A673 (cell line): ENCODE measurements around the gene LRRK1. TPM values are rescaled to one million over a fixed set of nuclear protein-coding genes. Genes with fewer than 3 reads are reported as not detected.

Experiments used
- BruUV-seq: library from RNA; stranded (reverse); fragments of 400-500 nt; replicated peaks from 2 replicates; lab custom pipeline; 2021; lab: Mats Ljungman, UMichigan
- CTCF ChIA-PET: fragments of 300-600 bp; sonication (Branson Sonifier 250); formaldehyde crosslinking; loops from one replicate; lab custom pipeline; 2022; ENCODE audit warnings: antibody characterized with exemption; lab: Charles Lee
- POLR2A ChIA-PET: fragments of 300-600 bp; sonication (Branson Sonifier 250); formaldehyde crosslinking; loops from one replicate; lab custom pipeline; 2022; ENCODE audit warnings: antibody characterized with exemption; ENCODE audit not compliant: low non-redundant PET; lab: Charles Lee
- DNase-seq: peaks from one replicate; pipeline ENCODE4 v3.0.0-alpha.2; 2015; ENCODE audit warnings: low spot score
- H3K27ac ChIP-seq: fragments of 200-600 bp; sonication (generic); 2 replicates; pipeline ENCODE4 v1.5.1; 2016; ENCODE audit warnings: mixed run types, low read depth, mild to moderate bottlenecking, mixed read lengths, antibody characterized with exemption, low read length; ENCODE audit not compliant: poor library complexity, severe bottlenecking
- H3K27me3 ChIP-seq: fragments of 200-600 bp; sonication (generic); replicated peaks from 2 replicates; pipeline ENCODE4 v1.6.1; 2017; ENCODE audit warnings: mixed run types, low read depth, mild to moderate bottlenecking, mixed read lengths, antibody characterized with exemption, low read length; ENCODE audit not compliant: insufficient read depth, poor library complexity
- H3K36me3 ChIP-seq: fragments of 200-600 bp; sonication (generic); 2 replicates; pipeline ENCODE4 v1.6.1; 2016; ENCODE audit warnings: mixed run types, mild to moderate bottlenecking, mixed read lengths, antibody characterized with exemption, low read length; ENCODE audit not compliant: insufficient read depth, poor library complexity, severe bottlenecking
- H3K4me1 ChIP-seq: fragments of 200-600 bp; sonication (generic); 2 replicates; pipeline ENCODE4 v1.6.1; 2017; ENCODE audit warnings: mixed run types, mild to moderate bottlenecking, mixed read lengths, antibody characterized with exemption, low read length; ENCODE audit not compliant: insufficient read depth, poor library complexity, severe bottlenecking
- H3K4me3 ChIP-seq: fragments of 200-600 bp; sonication (generic); 2 replicates; pipeline ENCODE4 v1.5.1; 2016; ENCODE audit warnings: low read depth, mixed run types, mild to moderate bottlenecking, mixed read lengths, low read length; ENCODE audit not compliant: poor library complexity, severe bottlenecking
- H3K9me3 ChIP-seq: fragments of 200-600 bp; sonication (generic); 2 replicates; pipeline ENCODE4 v1.6.1; 2016; ENCODE audit warnings: mixed run types, low read depth, mild to moderate bottlenecking, mixed read lengths, antibody characterized with exemption, low read length; ENCODE audit not compliant: poor library complexity, severe bottlenecking
- EZH2 ChIP-seq: fragments of 200-600 bp; sonication (generic); IDR thresholded peaks from 2 replicates; pipeline ENCODE4 v1.6.1; 2017; ENCODE audit warnings: borderline replicate concordance, low read depth, mild to moderate bottlenecking, mixed read lengths, antibody characterized with exemption, low read length; ENCODE audit not compliant: poor library complexity, severe bottlenecking
- intact Hi-C: fragments of 100-400 bp; cut with micrococcal nuclease; formaldehyde crosslinking; loops from one replicate; pipeline ENCODE4 v1.10.0; 2022; ENCODE audit not compliant: unreplicated experiment
- total RNA-seq: library from RNA; stranded (reverse); gene quantifications from 2 replicates; pipeline ENCODE4 v1.2.3, GENCODE V29; 2021
- TF ChIP-seq, protein P1 (sequence below): fragments of 300-800, 200-600 bp; sonication (generic); conservative IDR thresholded peaks from 2 replicates; pipeline ENCODE4 v1.5.1; 2017; ENCODE audit warnings: low read depth, mild to moderate bottlenecking, antibody characterized with exemption, low read length, moderate library complexity, mixed read lengths

Gene LRRK1
- total RNA-seq, 1 experiment from 2014 or later: 7.7 TPM

DNA sequence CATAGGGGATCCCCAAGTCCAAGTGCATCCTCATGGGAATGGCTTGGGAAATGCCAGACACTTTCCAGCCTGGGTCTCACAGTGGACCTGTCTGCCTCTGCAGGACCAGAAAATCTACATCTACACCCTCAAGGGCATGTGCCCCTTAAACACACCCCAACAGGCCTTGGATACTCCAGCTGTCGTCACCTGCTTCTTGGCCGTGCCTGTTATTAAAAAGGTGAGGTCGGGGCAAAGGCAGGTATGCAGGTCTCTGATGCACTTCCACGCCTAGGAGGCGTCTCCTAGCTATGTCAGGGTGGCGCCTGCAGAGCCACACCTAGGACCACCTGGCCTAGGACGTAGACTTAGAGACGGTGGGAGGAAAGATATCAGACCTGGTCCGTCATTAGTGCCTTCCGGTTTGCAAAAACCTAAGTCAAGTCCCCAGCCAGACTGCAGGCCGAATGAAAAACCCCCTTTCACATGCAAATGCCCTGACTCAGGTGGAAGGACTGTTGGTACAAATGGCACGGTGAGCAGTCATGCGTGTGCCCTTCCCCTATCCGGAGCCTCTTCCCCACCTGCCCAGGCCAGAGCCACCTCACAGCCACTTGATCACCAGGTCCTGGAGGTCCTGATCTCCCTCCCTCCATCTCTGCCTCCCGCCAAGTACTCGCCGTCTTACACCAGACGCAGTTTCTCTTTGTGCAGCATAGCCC is 143.5 kb downstream of the LRRK1 start:
- intact Hi-C loops: no loop called here
- H3K27ac ChIP-seq: no peak overlapping the region
- ChIA-PET CTCF (no interaction called here), POLR2A (no interaction called here)
- no peak for DNase-seq
- H3K4me3 ChIP-seq: no peak overlapping the region
- BruUV-seq: no TSS peak
- no peaks in the 10 kb centered on the region for H3K27me3 ChIP-seq
- no peaks in the 10 kb centered on the region for H3K9me3 ChIP-seq
- TF ChIP-seq, protein P1, sequence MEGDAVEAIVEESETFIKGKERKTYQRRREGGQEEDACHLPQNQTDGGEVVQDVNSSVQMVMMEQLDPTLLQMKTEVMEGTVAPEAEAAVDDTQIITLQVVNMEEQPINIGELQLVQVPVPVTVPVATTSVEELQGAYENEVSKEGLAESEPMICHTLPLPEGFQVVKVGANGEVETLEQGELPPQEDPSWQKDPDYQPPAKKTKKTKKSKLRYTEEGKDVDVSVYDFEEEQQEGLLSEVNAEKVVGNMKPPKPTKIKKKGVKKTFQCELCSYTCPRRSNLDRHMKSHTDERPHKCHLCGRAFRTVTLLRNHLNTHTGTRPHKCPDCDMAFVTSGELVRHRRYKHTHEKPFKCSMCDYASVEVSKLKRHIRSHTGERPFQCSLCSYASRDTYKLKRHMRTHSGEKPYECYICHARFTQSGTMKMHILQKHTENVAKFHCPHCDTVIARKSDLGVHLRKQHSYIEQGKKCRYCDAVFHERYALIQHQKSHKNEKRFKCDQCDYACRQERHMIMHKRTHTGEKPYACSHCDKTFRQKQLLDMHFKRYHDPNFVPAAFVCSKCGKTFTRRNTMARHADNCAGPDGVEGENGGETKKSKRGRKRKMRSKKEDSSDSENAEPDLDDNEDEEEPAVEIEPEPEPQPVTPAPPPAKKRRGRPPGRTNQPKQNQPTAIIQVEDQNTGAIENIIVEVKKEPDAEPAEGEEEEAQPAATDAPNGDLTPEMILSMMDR: no peak
- no peak for TF ChIP-seq EZH2
- H3K36me3 ChIP-seq: no peaks in the 10 kb centered on the region
- H3K4me1 ChIP-seq: no peaks in the 10 kb centered on the region

DNA sequence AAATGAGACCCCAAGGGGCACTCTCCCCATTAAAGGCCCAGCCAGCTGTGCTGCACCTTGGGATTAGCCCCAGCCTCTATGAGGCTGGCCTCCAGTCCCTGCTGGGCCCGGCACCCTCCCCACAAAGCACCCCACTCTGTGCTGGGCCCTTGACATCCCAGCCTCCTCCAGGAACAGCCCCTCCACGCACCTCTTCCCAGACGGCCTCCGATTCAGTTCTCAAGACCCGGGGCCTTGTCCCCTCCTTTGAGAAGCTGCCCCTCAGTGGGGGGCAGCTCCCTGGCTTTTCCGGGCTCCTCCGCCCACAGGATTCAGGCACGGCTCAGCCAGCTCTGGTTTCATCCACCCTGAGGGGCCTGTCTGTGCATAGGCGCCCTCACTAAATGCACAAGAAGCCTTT is 144.1 kb downstream of the LRRK1 start:
- no peak for TF ChIP-seq EZH2
- Histone ChIP-seq H3K27me3 (no peaks in the 10 kb centered on the region), H3K4me1 (no peaks in the 10 kb centered on the region), H3K27ac (no peak overlapping the region), H3K9me3 (no peaks in the 10 kb centered on the region), H3K36me3 (no peaks in the 10 kb centered on the region), H3K4me3 (no peak overlapping the region)
- POLR2A ChIA-PET: no interaction called here
- no peak for DNase-seq
- intact Hi-C loops: no loop called here
- CTCF ChIA-PET: no interaction called here
- BruUV-seq: no TSS peak

DNA sequence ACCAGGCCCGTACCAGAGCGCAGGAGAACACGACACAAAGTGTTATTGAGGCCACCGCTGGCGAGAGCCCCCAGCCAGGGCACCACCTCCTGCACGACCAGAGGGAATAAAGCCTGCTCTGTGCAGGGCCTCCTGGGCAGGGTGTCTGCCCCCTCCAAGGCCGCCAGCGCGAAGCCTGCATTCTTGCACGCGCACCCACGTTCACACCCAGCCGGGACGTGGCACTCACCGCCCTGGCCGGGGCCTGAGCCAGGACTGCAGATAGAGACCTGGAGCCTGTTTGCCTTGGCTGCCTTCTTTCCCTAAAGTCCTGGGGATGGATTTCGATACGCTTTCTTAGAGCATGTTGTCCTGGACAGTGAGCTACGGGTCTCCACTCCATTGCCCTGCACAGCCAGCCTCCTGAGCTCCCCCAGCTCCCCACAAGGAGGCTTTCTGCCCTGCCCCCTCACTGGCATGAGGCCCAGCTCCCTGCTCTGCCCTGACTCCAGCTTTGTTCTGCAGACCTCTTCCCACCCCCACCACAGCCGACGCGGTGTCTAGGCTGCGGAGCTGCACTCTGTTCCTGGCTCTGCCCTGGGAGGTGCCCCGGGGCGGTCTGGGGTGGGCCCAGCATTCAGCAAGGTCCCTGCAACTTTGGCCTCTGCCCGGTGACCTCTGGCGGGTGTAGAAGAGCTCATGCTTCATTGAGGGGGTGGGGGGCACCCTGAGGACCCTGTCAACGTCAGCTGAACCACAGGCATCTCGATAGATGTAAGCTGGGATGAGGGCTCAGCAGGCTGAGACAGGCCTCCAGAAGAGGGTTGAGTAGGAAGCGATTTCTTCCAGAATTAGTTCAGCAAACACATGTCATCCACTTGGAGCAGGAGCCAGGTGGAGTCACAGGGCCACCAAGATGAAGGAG is 145.0 kb downstream of the LRRK1 start:
- no peak for DNase-seq
- intact Hi-C loops: no loop called here
- no peak for TF ChIP-seq EZH2
- TF ChIP-seq, protein P1: no peak
- no peak overlapping the region for H3K4me3 ChIP-seq
- no peaks in the 10 kb centered on the region for H3K9me3 ChIP-seq
- ChIA-PET POLR2A (no interaction called here), CTCF (no interaction called here)
- H3K27me3 ChIP-seq: no peaks in the 10 kb centered on the region
- no TSS peak for BruUV-seq
- H3K27ac ChIP-seq: no peak overlapping the region
- H3K4me1 ChIP-seq: no peaks in the 10 kb centered on the region
- H3K36me3 ChIP-seq: no peaks in the 10 kb centered on the region
